ENCODE results near the gene FHIT.

FHIT gene

GRCh38 chr3:60622349-60622748 is 628.9 kb downstream of the FHIT start:
- DNase-seq (ENCODE audit: low spot score) = no peak

GRCh38 chr3:60617188-60617587 is 634.1 kb downstream of the FHIT start:
- DNase-seq (ENCODE audit: low spot score) = no peak

- no peak for DNase-seq (ENCODE audit: low spot score)
These were observed 637.4 kb downstream of the FHIT start for GRCh38 chr3:60613769-60614303.

- no peak for DNase-seq (ENCODE audit: low spot score)
These were observed 640.7 kb downstream of the FHIT start for GRCh38 chr3:60610441-60611112.

GRCh38 chr3:60609446-60609845 is 641.8 kb downstream of the FHIT start:
- no peak for DNase-seq (ENCODE audit: low spot score)

- no peak for DNase-seq (ENCODE audit: low spot score)
These were observed 647.4 kb downstream of the FHIT start for GRCh38 chr3:60603860-60604259.

GRCh38 chr3:60600848-60601247 is 650.4 kb downstream of the FHIT start:
- DNase-seq (ENCODE audit: low spot score) = no peak

- no peak for DNase-seq (ENCODE audit: low spot score)
These were observed 651.7 kb downstream of the FHIT start for GRCh38 chr3:60599586-60599985.

GRCh38 chr3:60598671-60599070 is 652.6 kb downstream of the FHIT start:
- no peak for DNase-seq (ENCODE audit: low spot score)

- DNase-seq (ENCODE audit: low spot score) = no peak
These were observed 657.2 kb downstream of the FHIT start for GRCh38 chr3:60594025-60594424.

GRCh38 chr3:60591267-60591666 is 660.0 kb downstream of the FHIT start:
- DNase-seq (ENCODE audit: low spot score) = no peak

GRCh38 chr3:60588806-60589205 is 662.4 kb downstream of the FHIT start:
- no peak for DNase-seq (ENCODE audit: low spot score)

- DNase-seq (ENCODE audit: low spot score) = no peak
These were observed 665.3 kb downstream of the FHIT start for GRCh38 chr3:60585918-60586317.

- DNase-seq (ENCODE audit: low spot score) = no peak
These were observed 667.0 kb downstream of the FHIT start for GRCh38 chr3:60584250-60584649.

GRCh38 chr3:60582288-60582687 is 669.0 kb downstream of the FHIT start:
- no peak for DNase-seq (ENCODE audit: low spot score)

- no peak for DNase-seq (ENCODE audit: low spot score)
These were observed 670.4 kb downstream of the FHIT start for GRCh38 chr3:60580809-60581208.

- DNase-seq (ENCODE audit: low spot score) = peak; percentile 11
These were observed 671.5 kb downstream of the FHIT start for GRCh38 chr3:60579734-60580133.

- DNase-seq (ENCODE audit: low spot score) = no peak
These were observed 672.3 kb downstream of the FHIT start for GRCh38 chr3:60578936-60579335.

- DNase-seq (ENCODE audit: low spot score) = no peak
These were observed 673.7 kb downstream of the FHIT start for GRCh38 chr3:60577601-60578000.

GRCh38 chr3:60575718-60576272 is 675.5 kb downstream of the FHIT start:
- DNase-seq (ENCODE audit: low spot score) = no peak

- no peak for DNase-seq (ENCODE audit: low spot score)
These were observed 677.0 kb downstream of the FHIT start for GRCh38 chr3:60574046-60574769.

- DNase-seq (ENCODE audit: low spot score) = no peak
These were observed 677.8 kb downstream of the FHIT start for GRCh38 chr3:60573494-60573893.

- no peak for DNase-seq (ENCODE audit: low spot score)
These were observed 679.7 kb downstream of the FHIT start for GRCh38 chr3:60571511-60571910.

All from AG08396 (cell line).